Fibroblast of skin of abdomen (primary cell): ENCODE data around the gene PGGHG.
A peak's percentile ranks its signal among the peaks of the same experiment; 100 is the strongest.
"Not testable (repeated sequence)": the region's sequence is repeated elsewhere in the genome, so short reads cannot be mapped to it uniquely, and the experiment has no call there.

Experiments used
- DNase-seq: peaks from one replicate; pipeline ENCODE4 v3.0.0-alpha.2; 2013

The PGGHG gene

GRCh38 chr11:313787-314553 lies 25.0 kb downstream of the PGGHG start, which contains the start of gene IFITM1:
TSS of gene IFITM1 (plus strand) at chr11:314040. CDS start at chr11:314171, 131 bp downstream.
- DNase-seq = peak; percentile 72

- DNase-seq = not testable (repeated sequence)
These were observed 25.6 kb downstream of the PGGHG start for GRCh38 chr11:314554-314875.

GRCh38 chr11:315051-315481 lies 26.1 kb downstream of the PGGHG start:
- no peak for DNase-seq

- DNase-seq = no peak
These were observed 26.6 kb downstream of the PGGHG start for GRCh38 chr11:315516-315994.

- no peak for DNase-seq
These were observed 27.2 kb downstream of the PGGHG start for GRCh38 chr11:316031-316701.

GRCh38 chr11:316891-317301 lies 28.0 kb downstream of the PGGHG start:
- no peak for DNase-seq

- not testable (repeated sequence) for DNase-seq
These were observed 28.9 kb downstream of the PGGHG start for GRCh38 chr11:317668-318404.

GRCh38 chr11:318405-319120 lies 29.6 kb downstream of the PGGHG start:
- not testable (repeated sequence) for DNase-seq

GRCh38 chr11:319121-319887 lies 30.4 kb downstream of the PGGHG start:
- DNase-seq = not testable (repeated sequence)

GRCh38 chr11:319888-320273 lies 31.0 kb downstream of the PGGHG start:
- not testable (repeated sequence) for DNase-seq

GRCh38 chr11:324156-324555 lies 35.2 kb downstream of the PGGHG start:
- no peak for DNase-seq

- not testable (repeated sequence) for DNase-seq
These were observed 35.9 kb downstream of the PGGHG start for GRCh38 chr11:324593-325517.

GRCh38 chr11:325796-326591 lies 37.1 kb downstream of the PGGHG start:
- no peak for DNase-seq

- no peak for DNase-seq
These were observed 37.6 kb downstream of the PGGHG start for GRCh38 chr11:326592-326841.

GRCh38 chr11:326842-327580 lies 38.1 kb downstream of the PGGHG start:
- peak; percentile 32 for DNase-seq

- no peak for DNase-seq
These were observed 38.6 kb downstream of the PGGHG start for GRCh38 chr11:327581-327923.

GRCh38 chr11:328012-328411 lies 39.1 kb downstream of the PGGHG start:
- no peak for DNase-seq

- not testable (repeated sequence) for DNase-seq
These were observed 39.7 kb downstream of the PGGHG start for GRCh38 chr11:328516-329100.

GRCh38 chr11:329886-330253 lies 40.9 kb downstream of the PGGHG start:
- DNase-seq = no peak
